GM06990 (cell line): ENCODE data around the gene ZNF584.

Experiments used
- DNase-seq: peaks from one replicate; pipeline ENCODE4 v3.0.0-alpha.2; 2011; ENCODE audit not compliant: insufficient read length; ENCODE audit errors: extremely low read depth
- H3K27me3 ChIP-seq: replicated peaks from 2 replicates; pipeline ENCODE4 v1.6.0; 2011; ENCODE audit warnings: low read length; ENCODE audit not compliant: control insufficient read depth, insufficient read depth
- H3K36me3 ChIP-seq: 2 replicates; pipeline ENCODE4 v1.5.1; 2011; ENCODE audit warnings: low read length; ENCODE audit not compliant: control insufficient read depth, insufficient read depth
- H3K4me3 ChIP-seq: replicated peaks from 2 replicates; pipeline ENCODE4 v1.5.1; 2011; ENCODE audit warnings: low read depth, mild to moderate bottlenecking, control low read depth, low read length
- CTCF ChIP-seq: IDR thresholded peaks from 2 replicates; pipeline ENCODE4 v1.5.1; 2011; ENCODE audit warnings: low read length, control low read depth, mild to moderate bottlenecking, inconsistent platforms; ENCODE audit not compliant: insufficient read depth, poor library complexity, severe bottlenecking

Gene ZNF584

GRCh38 chr19:58385313-58385890, 23.0 kb upstream of the ZNF584 start:
- TF ChIP-seq CTCF: no peak
- H3K27me3 ChIP-seq: no peaks in the 10 kb centered on the region
- H3K4me3 ChIP-seq: peak overlapping the region; percentile 80
- no peak for DNase-seq
- peaks cover 6% of the 10 kb centered on the region for H3K36me3 ChIP-seq

GRCh38 chr19:58385891-58386575, 22.4 kb upstream of the ZNF584 start:
- TF ChIP-seq CTCF: no peak
- no peaks in the 10 kb centered on the region for H3K27me3 ChIP-seq
- DNase-seq: peak; percentile 76
- peaks cover 9% of the 10 kb centered on the region for H3K36me3 ChIP-seq
- peak overlapping the region; percentile 80 for H3K4me3 ChIP-seq

GRCh38 chr19:58386576-58387337, 21.7 kb upstream of the ZNF584 start, which contains the start of gene RPS5:
Gene RPS5, plus strand, starts transcription at chr19:58387269. Its CDS starts 869 bp downstream, at chr19:58388138.
- no peaks in the 10 kb centered on the region for H3K27me3 ChIP-seq
- H3K36me3 ChIP-seq: peaks cover 9% of the 10 kb centered on the region
- peak within 1 kb of the TSS; percentile 80 for H3K4me3 ChIP-seq
- peak; percentile 92 for DNase-seq
- TF ChIP-seq CTCF: no peak

GRCh38 chr19:58387338-58388174, 20.9 kb upstream of the ZNF584 start:
- Histone ChIP-seq H3K36me3 (peaks cover 13% of the 10 kb centered on the region), H3K4me3 (peak overlapping the region; percentile 80), H3K27me3 (no peaks in the 10 kb centered on the region)
- peak; percentile 30 for TF ChIP-seq CTCF
- no peak for DNase-seq

- DNase-seq: no peak
- H3K36me3 ChIP-seq: peaks cover 19% of the 10 kb centered on the region
- no peaks in the 10 kb centered on the region for H3K27me3 ChIP-seq
- TF ChIP-seq CTCF: no peak
- H3K4me3 ChIP-seq: peak overlapping the region; percentile 80
Measured at GRCh38 chr19:58388175-58388526, 20.3 kb upstream of the ZNF584 start.
